Effector CD4-positive, alpha-beta T cell (primary cell): Measurements from ENCODE around the gene PRR9.

ENCODE experiments used
- DNase-seq: peaks from one replicate; pipeline ENCODE4 v3.0.0-alpha.2; 2020

PRR9 gene

DNA sequence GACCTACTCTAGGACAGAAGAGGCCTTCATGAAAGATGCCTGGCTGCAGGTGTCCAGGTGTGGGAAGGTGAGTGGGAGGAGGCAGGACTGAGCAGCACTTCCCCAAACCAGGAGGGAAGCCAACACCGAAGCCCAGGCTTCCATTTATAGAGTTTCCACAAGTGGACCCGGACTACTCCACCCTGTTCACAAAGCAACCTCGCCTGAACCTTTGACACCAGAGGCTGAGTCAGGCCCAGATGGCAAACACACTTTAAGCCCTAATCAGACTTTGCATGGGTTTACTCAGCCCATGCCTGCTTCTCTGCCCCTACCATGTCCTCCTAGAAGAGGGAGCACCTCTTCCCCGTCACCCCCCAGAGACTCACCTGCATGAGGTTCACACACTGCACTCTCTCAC is 14.0 kb downstream of the PRR9 start:
- DNase-seq, result no peak

DNA sequence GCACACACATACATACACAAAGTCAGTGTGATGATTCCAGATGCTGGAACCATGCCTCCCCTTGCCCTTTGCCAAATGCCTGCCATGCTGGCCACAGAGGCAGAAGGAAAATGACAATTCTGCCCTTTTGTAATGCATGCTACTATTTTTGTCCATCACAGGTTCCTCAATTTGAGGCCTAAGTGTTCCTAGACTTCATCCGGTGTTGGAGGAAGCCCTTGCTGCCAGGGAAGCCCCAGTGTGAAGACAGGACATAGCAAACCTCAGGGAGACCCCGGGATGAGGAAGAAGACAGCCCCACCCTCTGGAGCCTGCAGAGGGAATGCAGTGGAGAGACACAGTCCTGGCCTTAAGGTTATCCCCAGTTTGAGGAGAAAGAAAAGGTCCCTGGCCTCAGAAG is 14.4 kb downstream of the PRR9 start:
- no peak for DNase-seq

DNA sequence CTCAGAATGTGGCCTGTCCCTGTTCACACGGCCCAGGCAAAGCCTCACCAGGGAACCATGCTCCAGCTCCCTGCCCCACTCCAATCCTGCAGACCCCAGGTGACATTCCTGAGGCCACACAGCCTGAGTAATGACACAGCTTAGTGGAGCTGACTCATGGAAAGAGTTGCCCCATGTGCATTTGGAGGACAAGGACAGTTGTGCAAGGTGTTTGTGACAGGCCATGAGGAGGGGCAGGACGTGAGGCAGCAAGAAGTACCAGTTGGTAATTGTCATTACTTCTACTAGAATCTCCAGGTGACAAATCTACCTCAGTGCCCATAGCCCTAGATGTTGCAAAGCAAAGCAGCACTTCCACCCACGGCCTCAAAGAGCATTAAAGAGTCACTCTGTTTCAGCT is 15.2 kb downstream of the PRR9 start:
- no peak for DNase-seq

DNA sequence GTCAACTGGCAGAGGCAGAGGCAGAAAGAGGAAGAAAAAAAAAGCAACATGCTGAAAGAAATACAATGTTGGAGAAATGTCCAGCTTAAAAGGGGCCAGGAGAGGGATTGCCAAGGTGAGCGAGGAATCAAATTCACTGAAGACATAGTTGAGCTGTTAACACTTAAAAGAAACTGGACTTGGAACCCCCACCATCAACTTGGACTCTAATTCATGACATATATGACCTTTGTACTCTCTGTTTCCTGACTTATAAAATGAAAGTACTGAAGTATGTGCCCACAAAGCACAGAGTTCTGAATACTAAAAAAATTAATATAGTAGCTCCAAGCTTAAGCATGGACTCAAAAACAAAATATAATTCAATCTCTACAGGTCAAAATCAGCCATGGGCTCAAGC is 16.1 kb downstream of the PRR9 start:
- DNase-seq, result no peak

DNA sequence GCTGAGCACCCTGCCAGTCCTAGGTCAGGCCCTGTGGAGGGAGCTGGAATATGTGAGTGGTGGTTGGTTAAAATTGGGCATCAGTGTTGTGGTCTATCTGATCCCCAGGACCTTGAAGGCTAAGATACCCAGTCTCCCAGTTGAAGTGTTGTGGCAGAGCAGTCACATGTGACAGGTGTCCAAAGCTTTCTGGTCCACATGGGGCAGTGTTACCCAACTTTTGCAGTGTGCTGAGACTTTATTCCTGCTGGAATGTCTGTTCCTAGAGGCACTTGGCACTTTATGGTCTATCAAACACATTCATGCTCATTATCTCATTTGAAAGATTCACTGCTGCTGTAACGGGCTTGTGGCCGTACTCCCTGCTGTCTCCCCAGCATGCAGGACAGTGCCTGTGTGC is 21.1 kb downstream of the PRR9 start:
- DNase-seq, result no peak

DNA sequence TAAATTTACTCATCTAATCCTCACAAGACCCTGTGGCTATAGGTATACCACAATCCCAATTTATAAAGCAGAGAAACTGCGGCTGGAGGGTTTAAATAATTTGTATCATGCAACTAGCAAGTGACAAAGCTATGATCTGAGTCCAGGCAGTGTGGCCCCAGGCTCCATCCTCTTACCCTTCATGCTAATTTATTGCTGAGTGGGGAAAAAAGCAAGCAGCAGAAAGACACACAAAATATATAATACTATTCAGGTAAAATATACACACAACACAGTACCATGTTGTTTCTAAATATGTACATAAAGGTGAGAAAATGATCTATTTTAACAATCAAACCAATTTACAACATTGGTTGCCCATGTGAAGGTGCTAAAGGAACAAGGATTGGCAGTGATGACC is 24.8 kb downstream of the PRR9 start:
- no peak for DNase-seq

DNA sequence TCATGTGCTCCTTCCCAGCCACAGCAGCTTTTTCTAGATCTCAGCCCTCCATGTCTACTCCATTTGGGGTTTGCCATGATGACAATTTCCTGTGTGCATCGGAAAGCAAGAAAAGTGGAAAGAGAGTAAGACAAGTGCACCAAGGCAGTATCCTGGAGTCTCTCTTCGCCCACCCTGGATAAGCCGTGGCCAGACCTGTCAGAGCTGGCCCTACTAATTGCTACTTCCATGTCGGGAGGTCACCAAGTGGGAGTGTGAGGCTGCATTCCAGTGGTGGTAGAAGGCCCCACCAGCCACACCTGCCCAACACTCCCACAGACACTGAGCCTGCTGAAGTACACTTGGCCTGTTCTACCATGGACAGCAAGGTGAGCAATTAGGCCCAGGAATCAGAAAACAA is 28.1 kb downstream of the PRR9 start:
- no peak for DNase-seq

DNA sequence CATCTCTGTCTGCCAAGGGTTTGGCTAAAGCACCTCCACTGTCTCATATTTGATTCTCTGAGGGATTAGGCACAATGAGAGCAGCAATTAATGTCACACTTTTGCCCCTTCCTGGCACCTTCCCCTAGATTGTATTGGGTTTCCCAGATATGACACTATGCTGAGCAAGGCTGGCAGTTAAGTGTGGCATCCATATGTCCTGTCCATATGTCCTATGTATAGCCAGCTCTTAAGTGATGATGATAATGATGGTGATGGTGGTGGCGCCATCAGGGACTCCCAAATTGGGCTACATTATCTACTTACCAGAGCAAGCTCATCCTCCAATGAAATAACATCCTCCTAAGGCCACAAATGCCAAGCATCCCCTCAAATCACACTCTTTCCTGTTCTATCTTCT is 28.6 kb downstream of the PRR9 start:
- no peak for DNase-seq

DNA sequence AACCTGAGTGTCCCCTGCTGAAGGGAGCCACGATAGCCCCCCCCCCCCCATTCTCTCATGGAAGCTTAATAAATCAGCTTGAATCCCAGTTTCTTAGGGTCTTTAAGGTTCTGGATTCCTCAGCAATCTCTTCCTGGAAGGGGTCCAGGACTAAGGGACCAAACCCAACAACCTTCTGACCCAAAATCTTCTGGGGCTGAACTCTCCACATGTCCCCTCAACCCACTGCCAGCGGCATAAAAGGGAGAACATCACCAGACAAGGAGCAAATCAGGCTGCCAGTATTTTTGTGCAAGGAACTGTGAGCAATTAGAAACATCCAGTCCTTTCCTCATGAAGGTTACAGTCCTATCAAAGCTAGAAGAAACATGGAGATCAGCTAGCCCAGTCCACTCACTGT is 29.4 kb downstream of the PRR9 start:
- no peak for DNase-seq

DNA sequence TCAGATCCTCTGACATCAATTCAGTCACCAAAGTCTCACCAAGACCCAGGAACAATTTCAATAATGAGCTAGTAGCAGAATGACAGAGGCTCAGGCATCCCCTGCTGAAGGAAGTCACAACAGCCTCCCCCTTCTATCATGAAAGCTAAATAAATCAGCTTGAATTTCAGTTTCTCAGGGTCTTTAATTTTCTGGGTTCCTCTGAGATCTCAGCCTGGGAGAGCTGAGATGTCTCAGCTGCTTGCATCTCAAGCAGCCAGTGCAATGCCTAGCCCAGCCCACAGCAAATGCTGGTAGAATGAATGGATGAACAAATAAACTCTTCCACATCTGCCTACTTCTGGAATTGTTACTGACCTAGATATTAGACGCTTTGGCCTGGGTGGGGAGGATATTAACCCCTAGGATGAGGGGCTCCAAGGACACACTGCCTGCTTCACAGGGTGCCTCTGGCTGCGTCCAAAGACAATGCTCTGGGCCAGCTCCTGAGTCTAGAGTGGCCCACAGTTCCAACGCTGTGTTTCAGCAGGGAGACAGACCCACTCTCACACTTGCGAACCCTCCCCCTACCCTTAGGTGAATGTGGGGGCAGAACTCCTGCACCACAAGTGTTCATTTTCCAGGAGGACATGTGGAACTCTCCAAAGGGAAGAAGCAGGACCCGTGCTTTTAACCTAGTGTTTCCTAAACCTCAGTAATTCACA is 30.9 kb downstream of the PRR9 start:
- DNase-seq, result no peak

DNA sequence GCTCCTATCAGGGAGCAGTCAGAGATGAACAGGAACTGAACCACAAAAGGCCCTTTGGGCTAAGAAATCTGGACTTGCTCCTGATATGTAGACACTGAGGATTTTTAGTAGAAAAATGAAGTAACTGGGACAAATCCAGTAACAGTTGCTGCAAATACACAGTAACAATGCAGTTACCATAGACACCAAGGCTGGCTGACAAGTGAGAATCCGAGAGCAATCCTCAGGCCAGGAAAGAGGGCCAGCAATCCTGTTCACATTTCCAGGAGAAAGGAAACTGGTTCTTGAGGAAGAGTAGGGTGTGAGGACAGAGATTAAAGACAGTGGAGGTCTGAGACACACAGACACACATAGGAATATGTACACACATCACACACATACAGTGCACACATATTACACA is 32.8 kb downstream of the PRR9 start:
- no peak for DNase-seq

DNA sequence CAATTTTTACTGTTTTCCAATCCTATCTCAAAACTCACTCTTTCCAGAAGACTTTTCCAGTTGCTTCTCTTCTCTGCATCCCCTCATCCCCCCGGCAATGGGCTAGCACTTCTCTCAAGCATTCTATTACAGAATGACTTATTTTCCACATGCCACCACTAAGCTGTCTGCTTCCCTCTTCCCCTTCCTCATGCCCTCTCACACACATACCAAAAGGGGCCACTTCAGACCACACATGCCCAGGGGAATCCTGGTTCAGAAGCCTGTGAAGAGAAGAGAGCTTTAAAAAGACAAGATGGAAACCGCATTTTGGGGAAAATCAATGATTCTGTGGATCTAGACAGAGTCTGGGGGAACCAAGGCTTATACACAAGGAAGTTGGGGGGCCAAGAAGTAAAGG is 33.7 kb downstream of the PRR9 start:
- DNase-seq, result no peak

DNA sequence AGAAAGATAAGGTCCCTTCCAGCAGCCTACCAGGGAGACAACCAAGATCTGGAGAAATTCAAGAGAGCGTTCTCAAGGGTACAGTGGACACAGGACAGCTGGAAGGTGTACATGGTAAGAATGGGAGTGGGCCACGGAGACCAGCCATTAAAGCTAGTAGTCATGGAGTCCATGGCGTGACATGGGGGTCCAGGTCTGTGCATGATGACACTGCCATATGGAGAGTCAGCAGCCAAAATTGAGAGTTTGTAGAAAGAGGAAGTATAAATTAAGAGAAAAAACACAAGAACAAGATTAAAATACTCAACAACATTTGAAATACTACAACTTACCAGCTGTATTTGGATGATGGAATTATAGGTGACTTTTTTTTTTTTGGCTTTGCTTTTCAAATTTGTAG is 34.2 kb downstream of the PRR9 start:
- no peak for DNase-seq

DNA sequence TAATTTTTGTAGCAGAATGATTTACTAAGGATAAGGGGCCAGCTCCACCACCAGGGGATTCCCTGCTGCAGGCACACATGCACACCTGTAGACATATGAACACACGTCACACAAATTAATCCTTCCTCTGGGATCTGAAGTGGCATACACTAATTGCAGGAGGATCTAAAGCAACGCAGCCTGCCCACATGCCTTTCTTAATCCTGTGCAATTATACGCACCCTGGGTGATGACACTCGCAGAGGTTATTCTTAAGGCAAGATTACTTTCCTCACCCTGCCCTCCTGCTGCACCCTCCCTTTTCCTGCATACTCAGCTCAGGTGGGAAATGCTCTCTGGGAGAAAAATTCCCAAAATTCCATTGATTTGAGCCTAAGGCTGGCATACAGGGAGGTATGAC is 34.6 kb downstream of the PRR9 start:
- no peak for DNase-seq

DNA sequence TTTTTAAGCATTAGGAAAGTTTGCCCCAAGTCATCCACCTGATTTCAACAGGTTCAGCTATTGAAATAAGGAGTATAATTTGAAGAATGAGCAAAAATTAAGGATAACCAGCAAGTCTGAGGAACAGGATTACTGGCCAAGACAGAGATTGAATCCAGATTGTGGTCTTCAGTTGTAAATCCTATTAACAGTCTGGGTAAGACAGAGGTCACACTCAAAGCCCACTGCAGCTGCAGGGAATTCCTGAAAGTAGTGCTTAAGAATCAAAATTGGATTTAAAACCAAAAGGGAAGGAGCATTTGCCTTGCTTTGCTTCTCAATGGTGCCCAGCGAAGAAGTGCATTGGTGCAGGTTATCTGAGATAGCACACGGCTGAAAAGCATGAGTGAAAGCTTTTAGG is 35.7 kb downstream of the PRR9 start:
- DNase-seq, result no peak

DNA sequence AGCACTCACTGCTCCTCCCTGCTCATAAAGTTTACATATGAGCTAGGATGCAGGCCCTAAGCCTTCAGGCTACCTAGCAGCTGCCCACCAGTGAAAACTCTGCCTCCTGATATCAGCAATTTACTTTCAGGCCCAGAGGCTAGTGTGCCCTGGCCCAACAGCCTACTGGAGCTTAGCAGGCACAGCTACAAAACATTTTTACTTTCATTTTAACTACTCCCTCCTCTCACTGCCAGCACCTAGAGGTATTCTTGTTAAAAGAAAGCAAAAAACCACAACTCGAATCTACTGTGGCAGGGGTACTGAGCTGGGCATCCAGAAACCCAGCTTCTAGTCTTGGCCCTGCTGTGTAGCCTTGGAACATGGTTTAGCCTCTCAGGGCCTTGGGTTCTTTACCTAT is 36.3 kb downstream of the PRR9 start:
- no peak for DNase-seq

DNA sequence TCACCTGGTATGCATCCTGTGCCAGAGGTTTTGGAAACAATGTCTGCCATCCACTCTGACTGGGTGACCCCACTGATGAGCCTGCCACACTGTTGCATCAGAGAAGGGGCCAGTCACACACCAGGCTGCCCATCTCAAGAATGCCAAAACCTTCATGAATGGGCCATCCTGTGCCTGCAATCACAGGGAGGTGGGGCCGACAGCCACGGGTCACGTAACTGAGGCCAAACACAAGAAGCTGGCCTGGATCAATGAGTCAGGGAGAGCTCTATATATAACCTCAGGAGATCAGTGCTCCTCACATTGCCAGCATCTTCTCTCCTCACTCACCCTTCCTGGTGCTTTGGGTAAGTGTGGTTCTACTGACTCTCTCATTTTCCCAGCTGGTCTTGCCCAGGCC is 42.0 kb downstream of the PRR9 start, which contains the start of gene LORICRIN:
Gene LORICRIN, plus strand, starts transcription at position 301 of the 400 bp plus-strand sequence. CDS start 1,263 bp downstream, outside the sequence.
- no peak for DNase-seq

DNA sequence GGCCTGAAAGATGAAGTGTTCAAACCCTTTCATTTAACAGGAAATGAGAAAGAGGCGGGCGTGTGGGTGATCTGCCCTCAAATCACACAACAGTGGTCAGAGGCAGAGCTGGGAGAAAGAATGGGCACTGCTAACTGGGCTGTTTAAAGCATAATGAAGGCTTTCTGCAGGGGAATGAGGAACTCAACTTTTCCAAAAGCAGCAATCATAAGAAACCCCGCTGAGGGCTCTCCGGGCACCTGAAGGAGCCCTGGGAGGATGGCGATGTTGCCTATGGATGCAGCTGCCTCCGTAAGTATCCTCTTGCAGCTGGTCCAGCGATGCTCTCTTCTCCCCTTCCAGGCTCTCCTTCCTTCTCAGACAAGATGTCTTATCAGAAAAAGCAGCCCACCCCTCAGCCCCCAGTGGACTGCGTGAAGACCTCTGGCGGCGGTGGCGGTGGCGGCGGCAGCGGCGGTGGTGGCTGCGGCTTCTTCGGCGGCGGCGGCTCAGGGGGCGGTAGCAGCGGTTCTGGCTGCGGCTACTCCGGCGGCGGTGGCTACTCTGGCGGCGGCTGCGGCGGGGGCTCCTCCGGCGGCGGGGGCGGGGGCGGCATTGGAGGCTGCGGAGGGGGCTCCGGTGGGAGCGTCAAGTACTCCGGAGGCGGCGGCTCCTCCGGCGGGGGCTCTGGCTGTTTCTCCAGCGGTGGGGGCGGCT is 43.3 kb downstream of the PRR9 start:
- DNase-seq, result no peak

DNA sequence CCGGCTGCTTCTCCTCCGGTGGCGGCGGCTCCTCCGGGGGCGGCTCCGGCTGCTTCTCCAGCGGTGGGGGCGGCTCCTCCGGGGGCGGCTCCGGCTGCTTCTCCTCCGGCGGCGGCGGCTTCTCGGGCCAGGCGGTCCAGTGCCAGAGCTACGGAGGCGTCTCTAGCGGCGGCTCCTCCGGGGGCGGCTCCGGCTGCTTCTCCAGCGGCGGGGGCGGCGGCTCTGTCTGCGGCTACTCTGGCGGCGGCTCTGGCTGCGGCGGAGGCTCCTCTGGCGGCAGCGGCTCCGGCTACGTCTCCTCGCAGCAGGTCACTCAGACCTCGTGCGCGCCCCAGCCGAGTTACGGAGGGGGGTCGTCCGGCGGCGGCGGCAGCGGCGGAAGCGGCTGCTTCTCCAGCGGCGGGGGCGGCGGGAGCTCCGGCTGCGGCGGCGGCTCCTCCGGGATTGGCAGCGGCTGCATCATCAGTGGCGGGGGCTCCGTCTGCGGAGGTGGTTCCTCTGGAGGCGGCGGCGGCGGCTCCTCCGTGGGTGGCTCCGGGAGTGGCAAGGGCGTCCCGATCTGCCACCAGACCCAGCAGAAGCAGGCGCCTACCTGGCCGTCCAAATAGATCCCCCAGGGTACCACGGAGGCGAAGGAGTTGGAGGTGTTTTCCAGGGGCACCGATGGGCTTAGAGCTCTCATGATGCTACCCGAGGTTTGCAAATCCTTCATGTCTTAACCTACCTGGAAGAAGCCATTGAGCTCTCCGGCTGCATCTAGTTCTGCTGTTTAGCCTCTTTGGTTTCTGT is 44.1 kb downstream of the PRR9 start:
- DNase-seq, result no peak

DNA sequence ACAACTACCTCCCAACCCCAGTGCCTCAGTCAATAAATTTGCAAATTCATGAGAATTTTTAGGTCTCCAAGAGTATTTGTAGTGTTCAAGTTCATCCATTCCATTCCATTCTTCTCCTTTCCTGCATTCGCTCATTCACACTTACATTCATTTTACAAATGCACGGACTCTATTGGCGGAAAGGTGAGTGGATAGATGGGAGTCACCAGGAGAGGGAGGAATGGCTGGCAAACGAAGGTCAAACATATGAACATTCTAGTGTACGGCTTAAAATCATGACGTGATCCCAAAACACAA is 44.6 kb downstream of the PRR9 start:
- DNase-seq, result no peak

DNA sequence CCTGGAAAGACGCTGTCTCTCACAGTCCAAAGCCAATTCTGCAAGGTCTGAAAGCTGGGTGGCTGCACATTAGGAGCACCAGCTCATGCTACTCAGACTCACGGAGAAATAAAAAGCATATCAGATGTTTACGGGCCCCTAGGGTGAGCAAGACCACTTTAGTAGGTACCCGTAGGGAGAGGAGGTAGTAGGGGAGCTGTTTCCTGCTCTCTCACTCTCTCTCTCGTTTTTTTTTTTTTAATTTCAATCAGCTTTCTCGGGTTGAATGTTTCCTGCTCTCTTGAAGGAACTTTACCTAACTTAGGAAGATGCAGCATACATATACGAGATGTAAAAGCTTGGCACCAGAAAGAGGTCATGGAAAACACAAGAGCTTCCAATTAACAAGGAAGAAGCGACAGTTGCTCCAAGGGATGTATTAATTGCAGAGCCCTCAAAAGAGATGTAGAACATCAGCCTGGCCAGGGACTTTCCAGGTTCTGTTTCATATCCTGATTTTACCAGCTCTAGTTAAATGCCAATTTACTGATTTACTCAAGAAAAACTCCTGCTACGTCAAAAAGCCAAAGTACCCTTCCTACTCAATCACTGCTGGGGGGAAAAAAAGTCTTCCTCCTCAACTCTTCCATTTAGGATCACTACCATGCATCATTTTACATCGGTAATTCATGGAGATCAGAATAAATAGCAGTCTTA is 45.2 kb downstream of the PRR9 start:
- no peak for DNase-seq

DNA sequence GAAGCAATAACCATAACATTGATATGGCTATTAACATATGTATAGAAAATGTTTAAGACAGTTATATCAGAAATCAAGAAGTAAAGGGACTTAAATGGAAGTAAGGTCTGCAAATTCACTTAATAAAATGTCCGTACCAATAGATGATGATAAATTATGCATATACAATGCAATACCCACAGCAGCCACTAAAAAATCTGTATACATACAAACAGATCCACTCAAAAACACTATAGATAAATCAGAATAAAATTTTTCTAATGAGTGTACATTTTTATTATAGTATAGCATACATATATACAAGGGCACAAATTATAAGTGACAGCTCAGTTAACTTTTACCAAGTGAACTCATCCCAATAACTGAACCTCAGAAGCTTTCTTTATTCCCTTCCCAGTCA is 48.1 kb downstream of the PRR9 start:
- DNase-seq, result no peak
